Neural progenitor cell (in vitro differentiated cells): ENCODE results near the gene RSRP1.
"Not testable (repeated sequence)": the region's sequence is repeated elsewhere in the genome, so short reads cannot be mapped to it uniquely, and the experiment has no call there.

Source experiments
- EZH2 ChIP-seq: fragments of 200-600 bp; sonication (generic); IDR thresholded peaks from 2 replicates; pipeline ENCODE4 v1.6.1; 2017; ENCODE audit warnings: antibody characterized with exemption, mild to moderate bottlenecking, moderate library complexity
- EZH2phosphoT487 ChIP-seq: fragments of 200-600 bp; sonication (generic); IDR thresholded peaks from 2 replicates; pipeline ENCODE4 v1.6.1; 2017; ENCODE audit warnings: antibody characterized with exemption
- TF ChIP-seq, protein P1 (sequence below): fragments of 200-600 bp; sonication (generic); IDR thresholded peaks from 2 replicates; pipeline ENCODE4 v1.5.1; 2017; ENCODE audit warnings: antibody characterized with exemption, mild to moderate bottlenecking

DNA sequence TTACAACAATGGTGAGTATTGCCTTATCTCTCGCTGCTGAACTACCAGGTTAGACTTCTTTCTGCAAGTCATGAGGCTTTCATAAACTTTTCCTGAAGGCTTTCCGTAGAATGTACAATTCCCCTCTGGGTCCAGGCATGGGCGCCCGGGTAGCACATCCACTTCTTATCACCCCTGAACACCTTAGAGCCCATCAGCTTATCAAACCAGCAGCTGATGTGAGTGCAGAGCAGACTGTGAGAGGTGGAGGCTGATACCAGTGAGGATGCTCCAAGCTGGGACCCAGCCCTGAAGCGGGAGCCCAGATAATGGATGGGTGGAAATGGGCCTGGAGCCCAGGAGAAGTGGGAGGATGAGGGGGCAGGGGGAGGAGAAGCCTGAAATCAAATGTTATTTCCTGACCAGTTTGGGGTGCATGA is 32.4 kb upstream of the RSRP1 start:
- TF ChIP-seq, protein P1, sequence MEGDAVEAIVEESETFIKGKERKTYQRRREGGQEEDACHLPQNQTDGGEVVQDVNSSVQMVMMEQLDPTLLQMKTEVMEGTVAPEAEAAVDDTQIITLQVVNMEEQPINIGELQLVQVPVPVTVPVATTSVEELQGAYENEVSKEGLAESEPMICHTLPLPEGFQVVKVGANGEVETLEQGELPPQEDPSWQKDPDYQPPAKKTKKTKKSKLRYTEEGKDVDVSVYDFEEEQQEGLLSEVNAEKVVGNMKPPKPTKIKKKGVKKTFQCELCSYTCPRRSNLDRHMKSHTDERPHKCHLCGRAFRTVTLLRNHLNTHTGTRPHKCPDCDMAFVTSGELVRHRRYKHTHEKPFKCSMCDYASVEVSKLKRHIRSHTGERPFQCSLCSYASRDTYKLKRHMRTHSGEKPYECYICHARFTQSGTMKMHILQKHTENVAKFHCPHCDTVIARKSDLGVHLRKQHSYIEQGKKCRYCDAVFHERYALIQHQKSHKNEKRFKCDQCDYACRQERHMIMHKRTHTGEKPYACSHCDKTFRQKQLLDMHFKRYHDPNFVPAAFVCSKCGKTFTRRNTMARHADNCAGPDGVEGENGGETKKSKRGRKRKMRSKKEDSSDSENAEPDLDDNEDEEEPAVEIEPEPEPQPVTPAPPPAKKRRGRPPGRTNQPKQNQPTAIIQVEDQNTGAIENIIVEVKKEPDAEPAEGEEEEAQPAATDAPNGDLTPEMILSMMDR, result not testable (repeated sequence)
- not testable (repeated sequence) for TF ChIP-seq EZH2, EZH2phosphoT487
